Fibroblast of skin of left biceps (primary cell): ENCODE data around the gene DHH.
A peak's percentile ranks its signal among the peaks of the same experiment; 100 is the strongest.
"Not testable (repeated sequence)": the region's sequence is repeated elsewhere in the genome, so short reads cannot be mapped to it uniquely, and the experiment has no call there.

ENCODE experiments used
- DNase-seq, 2 experiments: peaks; one replicate each; pipeline ENCODE4 v3.0.0-alpha.2; 2013; ENCODE audit warnings: low read depth in 2 of 2

Gene DHH

DNA sequence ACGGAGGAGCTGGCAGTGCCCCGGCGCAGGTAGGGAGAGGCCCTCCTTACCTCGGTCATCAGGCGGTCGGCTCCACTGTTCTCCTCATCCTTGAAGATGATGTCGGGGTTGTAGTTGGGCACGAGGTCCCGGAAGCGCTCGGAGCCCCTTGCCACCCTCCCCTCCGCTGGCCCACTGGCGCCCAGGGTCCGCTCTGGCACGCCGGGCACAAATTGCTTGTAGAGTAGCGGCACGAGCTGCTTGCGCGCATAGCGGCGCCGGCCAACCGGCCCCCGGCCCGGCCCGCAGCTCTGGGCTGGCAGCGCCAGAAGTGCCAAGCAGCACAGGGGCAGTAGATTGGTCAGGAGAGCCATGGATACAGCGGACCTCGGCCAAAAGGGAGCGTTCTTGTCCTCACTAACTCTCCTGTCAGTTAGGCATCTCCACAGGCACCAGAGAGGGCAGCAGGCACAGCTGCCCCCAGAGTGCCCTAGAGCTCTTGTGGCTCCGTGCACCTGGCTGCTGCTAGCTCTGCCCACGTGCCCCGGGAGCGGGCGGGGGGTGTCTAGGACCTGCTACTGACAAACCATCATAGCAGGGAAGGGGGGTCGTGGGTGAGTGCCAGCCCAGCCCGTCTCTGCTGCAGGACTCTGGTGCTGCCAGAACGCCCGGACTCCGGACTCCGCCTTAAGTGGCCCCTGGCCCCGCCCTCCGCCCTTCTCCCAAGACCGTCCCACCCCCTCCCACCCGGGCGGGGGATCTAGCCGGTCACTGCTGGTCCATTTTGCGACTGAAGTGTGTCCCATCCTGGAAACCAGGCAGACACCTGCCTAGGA, at the start of gene DHH:
Gene DHH (minus strand): TSS at position 642 of the 815 bp plus-strand sequence. CDS start 289 bp downstream, at position 353.
- no peak for DNase-seq

DNA sequence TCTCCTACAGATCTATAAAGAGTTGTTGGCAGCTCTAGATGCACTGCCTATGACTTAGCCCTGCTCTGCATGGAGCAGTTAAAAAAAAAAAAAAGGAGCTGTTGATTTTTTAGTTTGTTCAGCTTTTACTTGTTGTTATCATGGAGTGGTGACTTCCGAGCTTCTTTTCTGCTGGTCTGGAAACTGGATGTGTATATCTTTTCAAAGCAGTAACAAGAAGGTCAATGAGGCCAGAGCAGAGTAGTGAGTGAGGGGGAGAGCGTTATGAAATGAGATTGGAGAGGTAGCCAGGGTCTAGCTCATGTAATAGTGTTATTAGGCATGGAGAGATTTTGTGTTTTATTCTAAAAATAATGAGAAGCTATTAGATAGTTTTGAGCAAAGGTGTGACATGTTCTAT, 49.8 kb upstream of the DHH start:
- no peak for DNase-seq

DNA sequence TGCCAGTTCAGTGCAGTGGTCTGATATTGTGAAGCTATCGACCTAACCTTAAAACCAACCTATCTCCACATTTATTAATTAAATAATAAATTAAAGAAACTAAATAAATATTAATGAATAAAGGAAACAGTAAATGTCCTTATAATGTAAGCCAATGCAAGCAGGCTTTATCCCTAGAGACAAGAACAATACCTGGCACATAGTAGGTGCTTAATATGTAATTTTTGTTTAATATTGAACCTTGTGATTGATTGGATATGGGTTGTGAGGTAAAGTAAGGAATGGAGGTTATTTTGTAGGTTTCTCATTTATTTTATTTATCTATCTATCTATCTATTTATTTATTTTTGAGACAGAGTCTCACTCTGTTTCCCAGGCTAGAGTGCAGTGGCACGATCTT, 44.4 kb upstream of the DHH start:
- no peak for DNase-seq

DNA sequence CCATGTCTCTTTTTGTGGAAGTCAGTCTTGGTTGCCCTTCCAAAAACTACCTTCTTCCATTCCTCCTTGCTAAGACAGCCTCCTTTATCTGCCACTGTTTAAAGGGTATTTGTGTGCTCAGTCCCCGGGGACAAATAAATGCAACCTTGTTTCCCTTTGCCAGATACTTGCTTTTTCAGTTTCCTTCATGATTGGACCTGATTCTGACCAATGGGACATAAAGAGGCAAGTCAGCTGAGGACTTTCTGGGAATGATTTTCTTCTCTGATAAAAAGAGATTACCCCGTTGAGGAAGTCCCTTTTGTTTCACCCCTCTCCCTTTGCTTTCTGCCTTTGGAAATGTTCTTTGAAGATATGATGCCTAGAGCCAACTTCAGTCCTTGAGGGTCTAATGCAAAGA, 44.0 kb upstream of the DHH start:
- DNase-seq, result no peak

DNA sequence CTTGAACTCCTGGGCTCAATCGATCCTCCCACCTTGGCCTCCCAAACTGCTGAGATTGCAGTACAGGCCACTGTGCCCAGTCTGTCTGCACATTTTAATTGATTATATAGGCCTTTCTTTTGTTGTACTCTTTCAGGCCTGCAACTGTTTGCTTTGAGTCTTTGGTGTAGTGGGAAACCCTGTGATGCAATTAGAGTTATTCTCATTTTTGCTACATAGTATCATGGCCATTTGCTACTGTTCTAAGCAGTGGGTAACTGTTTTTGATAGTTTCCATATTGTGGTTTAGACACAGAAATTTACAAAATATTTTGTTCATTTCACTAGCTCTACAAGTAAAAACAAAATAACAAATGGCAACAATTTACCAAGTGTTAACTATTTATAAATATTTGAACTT, 42.9 kb upstream of the DHH start:
- no peak for DNase-seq

DNA sequence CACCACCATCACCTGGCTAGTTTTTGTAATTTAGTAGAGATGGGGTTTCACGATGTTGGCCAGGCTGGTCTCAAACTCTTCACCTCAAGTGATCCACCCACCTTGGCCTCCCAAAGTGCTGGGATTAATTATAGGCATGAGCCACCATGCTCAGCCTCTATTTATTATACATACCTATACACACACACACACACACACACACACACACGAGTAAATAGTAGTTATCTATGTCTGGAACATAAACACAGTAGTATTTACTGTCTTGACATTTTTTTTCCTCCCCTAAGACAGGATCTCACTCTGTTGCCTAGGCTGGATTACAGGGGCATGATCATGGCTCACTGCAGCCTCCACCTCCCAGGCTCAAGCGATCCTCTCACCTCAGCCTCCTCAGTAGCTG, 42.4 kb upstream of the DHH start:
- DNase-seq, result not testable (repeated sequence)

DNA sequence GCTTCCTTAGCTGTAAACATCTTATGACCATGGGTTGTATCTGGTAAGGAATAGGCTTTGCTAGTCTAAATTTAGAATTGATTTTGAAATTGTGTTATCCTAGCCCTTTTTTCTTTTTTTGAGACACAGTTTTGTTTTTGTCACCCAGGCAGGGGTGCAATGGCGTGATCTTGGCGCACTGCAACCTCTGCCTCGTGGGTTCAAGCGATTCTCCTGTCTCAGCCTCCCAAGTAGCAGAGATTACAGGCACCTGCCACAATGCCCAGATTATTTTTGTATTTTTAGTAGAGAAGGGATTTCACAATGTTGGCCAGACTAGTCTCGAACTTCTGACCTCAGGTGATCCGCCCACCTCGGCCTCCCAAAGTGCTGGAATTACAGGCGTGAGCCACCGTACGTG, 39.0 kb upstream of the DHH start:
- DNase-seq, result no peak

DNA sequence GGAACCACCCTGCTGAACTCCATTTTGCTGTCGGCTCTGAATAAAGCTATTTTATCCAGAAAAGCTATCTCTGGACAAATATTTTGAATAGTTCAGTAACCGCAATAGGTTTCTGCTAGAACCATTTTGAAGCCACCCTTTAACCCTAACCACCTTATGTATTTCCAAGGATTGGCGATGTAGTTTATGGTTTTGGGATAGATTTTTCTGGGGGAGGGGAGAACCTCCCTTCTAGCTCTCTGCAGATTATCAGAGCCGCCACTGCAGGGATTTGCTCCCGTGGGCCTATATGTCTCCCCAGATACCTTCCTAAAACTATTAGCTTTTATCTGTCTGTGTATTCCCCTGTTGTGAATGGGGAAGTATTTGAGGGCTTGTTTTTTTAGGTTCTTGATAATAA, 38.4 kb upstream of the DHH start:
- no peak for DNase-seq

DNA sequence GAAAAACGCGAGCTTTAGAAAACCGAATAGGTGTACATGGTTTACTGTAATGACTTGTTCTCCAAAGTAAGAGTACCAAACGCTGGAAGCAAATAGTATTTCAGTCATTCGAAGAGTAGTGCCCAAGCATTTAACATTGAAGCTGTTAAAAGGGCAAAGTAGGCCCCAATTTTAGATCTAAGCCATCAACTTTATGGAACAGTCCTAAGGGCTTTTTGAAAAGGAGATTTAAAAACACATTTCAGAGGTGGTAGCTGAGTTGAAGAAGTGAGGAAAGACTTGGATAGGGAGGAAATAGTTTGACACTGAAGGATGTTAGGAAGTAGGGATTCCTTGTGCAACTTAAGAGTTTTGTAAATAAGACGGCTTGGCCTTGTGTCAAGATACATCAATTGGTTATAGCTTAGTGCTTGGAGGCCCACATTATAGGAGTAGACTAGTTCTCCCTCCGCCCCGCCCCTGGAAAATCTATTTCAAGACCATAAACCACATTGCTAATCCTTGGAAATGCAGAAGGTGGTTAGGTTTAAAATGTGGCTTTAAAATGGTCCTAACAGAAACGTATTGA, 37.4 kb upstream of the DHH start:
- peak in 1 of 2 experiments; percentile 39 for DNase-seq

DNA sequence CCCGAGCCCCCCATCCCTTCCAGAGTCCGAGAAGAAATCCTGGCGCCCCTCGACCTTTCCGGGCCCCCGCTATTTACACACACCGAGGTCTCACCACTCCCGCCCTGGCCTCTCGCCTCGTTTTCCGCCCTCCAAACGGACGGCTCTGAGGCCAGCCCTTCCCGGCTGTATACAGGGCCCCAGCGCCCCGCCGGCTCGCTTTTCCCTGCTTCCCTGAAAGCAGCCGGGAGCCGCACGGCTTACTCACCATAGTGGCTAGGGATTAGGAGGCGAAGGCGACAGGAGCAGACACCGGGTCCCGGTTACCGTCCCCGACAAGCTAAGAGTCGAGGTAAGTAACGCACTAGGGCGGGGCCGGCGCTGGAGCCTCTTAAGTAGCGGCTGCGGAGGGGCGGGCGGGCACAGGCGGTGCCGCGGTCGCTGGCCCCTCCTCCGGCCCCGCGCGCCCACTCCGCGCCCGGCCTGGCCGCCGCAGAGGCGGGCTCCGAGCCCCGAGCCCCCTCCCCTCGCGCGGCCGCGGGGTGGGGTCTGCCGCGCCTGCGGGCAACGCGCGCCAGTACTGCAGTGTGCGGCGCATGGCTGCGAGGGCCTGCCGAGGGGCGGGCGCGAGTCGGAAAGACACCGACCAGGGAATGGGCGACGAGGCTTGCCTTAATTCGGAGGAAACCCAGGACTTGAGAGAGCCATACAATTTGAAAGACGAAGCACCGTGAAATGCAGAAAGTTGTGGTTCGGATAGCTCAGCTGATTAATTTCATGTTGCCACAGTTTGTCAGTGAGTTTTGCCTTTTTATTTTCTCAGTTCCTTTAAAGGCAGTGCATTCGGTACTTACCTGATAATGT, 36.7 kb upstream of the DHH start, which contains the start of gene TUBA1B:
Gene TUBA1B (minus strand): TSS at position 345 of the 843 bp plus-strand sequence. CDS start 95 bp downstream, at position 250.
- peak; percentile 75 to 78 for DNase-seq

DNA sequence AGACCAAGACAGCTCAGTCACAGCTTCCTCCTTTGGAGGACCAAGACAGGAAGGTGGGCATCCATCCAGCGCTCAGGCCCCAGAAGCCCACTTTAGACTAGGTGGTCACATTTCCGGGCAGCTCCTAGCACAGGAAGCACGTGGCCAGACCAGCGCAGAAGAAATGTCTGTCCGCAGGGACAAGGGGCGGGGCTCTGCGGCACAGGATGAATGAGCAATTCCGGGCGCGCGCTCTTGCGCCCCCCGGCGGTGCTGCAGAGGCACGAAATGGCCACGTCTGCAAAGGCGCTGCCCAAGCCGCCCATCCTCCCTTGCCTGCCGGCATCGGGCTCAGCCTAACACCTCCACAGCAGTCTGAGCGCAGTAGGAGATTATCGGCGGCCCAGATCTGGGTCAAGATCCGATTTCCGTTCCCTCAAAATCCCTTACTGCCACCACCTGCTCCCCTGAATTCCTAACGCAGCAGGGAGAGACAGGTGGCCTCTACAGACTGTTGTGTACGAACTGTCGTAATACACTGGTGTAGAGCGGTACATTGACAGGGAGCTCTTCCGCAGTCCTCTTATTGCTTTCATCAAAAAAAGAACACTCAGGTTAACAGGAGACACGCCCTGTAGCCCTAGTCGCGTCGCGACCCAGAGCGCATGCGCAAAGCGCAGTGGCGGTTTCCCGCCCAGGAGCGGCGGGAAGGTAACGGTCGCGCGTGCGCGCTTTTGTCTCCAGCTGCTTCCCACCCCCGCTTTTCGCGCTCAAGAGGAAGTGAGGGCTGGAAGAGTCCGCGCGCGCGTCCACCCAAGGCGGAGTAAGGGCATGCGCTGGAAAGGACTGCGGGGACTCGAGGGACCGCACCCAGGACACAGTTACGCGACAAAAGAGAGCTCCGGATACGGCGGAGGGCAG, 35.8 kb upstream of the DHH start:
- DNase-seq, result peak; percentile 76 to 79

DNA sequence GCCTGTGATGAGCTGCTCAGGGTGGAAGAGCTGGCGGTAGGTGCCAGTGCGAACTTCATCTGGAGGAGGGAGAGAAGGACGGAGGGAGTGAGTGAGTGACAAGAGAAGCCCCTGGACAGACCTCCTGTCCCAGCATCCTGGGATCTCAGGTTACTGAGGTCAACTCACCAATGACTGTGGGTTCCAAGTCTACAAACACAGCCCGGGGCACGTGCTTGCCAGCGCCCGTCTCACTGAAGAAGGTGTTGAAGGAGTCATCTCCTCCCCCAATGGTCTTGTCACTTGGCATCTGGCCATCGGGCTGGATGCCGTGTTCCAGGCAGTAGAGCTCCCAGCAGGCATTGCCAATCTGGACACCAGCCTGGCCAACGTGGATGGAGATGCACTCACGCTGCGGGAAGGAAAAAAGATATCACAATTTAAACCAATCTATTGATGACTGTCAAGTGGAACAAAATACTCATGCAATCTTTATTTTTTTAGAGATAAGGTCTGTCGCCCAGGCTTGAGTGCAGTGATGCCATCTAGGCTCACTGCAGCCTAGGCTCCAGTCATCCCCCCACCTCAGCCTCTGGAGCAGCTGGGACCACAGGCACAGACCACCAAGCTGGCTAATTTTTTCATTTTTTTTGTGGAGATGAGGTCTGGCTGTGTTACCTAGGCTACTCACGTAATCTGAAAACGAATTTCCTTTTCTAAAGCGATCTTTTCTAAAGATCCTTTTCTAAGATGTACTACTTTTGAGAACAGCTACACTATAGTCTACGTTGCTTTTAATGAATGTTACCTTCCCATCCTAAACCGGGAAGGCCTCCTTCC, 34.9 kb upstream of the DHH start:
- DNase-seq, result no peak

DNA sequence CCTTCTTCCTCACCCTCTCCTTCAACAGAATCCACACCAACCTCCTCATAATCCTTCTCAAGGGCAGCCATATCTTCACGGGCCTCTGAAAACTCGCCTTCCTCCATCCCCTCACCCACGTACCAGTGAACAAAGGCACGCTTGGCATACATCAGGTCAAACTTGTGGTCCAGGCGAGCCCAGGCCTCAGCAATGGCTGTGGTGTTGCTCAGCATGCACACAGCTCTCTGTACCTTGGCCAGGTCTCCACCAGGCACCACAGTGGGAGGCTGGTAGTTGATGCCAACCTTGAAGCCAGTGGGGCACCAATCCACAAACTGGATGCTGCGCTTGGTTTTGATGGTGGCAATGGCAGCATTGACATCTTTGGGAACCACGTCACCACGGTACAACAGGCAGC, 33.4 kb upstream of the DHH start:
- DNase-seq, result not testable (repeated sequence)

DNA sequence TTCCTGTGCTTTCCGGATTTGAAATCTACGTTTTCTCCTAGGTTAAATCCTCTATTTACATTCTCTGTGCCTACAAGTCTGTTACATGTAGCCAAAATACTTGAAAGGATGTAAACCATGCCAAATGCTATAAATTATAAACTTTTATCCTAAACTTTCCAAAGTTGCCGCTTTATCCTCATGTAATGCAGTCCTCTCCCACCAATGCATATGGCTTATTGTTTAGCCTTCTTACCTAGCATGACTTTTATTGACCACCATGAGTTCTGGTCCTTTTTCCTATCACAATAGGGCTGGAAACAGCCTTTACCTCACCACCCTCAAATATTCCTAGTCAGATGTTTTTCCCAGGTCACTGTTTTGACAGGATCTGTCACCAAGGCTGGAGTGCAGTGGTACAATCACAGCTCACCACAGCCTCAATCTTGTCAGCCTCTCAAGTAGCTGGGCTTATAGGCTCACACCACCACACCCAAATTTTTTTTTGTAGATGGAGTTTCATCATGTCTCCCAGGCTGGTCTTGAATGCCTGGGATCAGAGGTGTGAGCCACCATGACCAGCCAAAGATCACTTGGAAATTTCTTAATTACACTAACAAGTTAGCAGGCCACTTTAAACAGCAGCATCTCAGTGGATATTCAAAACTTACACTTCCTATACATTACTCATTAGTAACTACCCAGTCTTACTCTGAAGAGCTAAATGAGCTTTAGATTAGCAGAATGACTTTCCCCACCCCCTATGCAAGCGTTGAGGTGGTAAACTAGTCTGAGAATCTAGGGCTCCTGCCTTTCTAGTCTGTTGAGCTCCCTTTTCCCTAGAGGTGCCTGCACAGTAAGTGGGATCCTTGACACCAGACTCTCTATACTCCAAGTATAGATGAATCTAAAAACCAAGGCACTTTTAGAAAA, 32.5 kb upstream of the DHH start:
- no peak for DNase-seq

DNA sequence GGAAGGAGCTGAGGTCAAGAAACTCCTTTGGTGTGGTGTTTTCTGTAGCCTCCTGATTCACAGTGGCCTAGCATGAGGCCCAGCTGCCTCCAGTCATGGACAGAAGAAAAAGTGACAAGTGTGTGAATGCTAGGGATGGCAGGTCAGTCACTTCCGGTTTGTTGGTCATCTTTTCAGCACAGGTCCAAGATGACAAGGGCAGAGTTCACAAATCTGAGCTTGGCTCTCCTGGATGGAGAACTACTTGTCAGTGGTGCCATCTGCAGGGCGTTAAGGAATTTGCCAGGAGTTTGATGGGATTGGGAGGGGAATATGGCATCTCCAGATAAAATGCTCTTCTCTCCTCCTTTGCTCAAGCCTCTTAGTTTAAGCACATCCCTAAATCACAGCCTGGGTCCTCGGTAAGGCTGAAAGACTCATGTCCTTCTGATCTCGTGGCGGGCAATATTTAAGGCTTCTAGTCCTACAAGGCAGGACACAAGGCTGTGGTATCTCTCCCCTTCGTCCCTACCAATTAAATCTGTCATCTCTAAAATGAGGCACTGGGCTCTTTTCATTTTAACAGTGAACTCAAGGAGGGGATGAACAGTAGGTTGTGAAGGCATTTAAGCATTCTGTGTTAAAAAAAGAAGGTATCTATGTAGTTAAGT, 26.6 kb upstream of the DHH start:
- no peak for DNase-seq

DNA sequence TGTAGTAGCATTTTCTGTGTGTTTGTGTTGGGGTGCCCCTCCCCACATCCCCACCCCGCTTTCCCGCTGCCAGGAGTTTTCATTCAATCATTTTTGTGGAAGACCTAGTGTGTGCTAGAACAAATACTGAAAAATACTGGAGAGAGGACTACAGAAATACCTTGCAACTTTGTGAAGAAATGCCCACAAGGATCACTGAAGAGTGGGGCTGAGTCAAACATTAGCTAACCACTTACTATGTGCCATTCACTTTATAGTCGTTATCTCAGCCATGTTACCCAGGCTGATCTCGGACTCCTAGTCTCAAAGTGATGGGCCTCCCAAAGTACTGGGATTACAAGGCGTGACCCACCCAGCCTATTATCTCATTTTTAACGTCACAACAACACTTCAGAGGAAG, 16.6 kb upstream of the DHH start:
- no peak for DNase-seq

DNA sequence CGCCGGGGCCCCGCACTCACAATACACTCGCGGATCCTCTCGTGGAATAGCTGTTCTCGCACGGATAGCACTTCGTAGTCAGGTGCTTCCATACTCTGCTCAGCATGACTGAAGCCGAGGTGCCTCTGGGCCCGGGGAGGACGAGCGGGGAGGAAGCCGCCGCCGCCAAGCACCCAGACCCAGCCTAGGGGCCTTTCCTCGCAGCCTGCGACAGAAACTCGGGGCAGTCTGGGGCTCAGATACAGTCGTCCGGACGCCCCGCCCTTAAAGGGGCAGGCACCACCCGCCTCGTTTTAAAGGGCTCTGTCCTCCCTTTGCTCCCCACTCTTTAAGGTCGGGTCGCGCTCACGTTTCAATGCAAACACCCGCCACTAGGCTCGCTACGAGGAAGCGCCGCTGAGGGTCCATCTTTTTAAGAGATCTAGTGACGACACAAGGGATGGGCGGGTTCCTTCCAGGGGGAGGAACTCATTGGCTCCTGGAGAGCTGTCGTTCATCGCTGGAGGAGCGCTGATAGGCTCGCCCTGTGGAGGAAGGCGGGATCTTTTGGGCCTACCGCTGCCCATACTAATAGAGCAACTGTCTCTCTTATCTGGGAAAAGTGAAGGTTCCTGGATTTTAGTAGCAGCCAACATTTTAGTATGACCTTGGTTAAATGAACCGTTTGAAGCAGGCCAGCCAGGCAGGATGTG, 16.0 kb upstream of the DHH start, which contains the start of gene LMBR1L:
Gene LMBR1L (minus strand): TSS at position 384 of the 692 bp plus-strand sequence. CDS start 292 bp downstream, at position 92.
- peak; percentile 96 to 97 for DNase-seq
